T-helper 17 cell (primary cell): ENCODE measurements around the gene PCSK1N. TPM values are rescaled to one million over a fixed set of nuclear protein-coding genes. Genes with fewer than 3 reads are reported as not detected.

Experiments used
- ATAC-seq: fragments of 150-1000 bp; cut with Tn5 transposase; 2 replicates; pipeline ENCODE4 v1.10.0; 2021; ENCODE audit warnings: mild to moderate bottlenecking, moderate library complexity
- DNase-seq, 3 donors: peaks; one replicate each; pipeline versions ENCODE4 v3.0.0 to v3.0.0-alpha.2; 2020 to 2021
- H3K9me3 ChIP-seq: one replicate; pipeline ENCODE4 v1.7.0; 2013; ENCODE audit warnings: low read length, mild to moderate bottlenecking; ENCODE audit not compliant: control insufficient read depth, poor library complexity, severe bottlenecking
- H3K27ac Mint-ChIP-seq: one replicate; pipeline ENCODE4 v1.8.0; 2022; ENCODE audit warnings: mild to moderate bottlenecking, moderate library complexity, mixed read lengths
- H3K27me3 Mint-ChIP-seq: one replicate; pipeline ENCODE4 v1.8.0; 2022; ENCODE audit warnings: mixed read lengths
- H3K36me3 Mint-ChIP-seq: one replicate; pipeline ENCODE4 v1.8.0; 2022; ENCODE audit warnings: low read depth, mixed read lengths
- H3K4me1 Mint-ChIP-seq: one replicate; pipeline ENCODE4 v1.8.0; 2022; ENCODE audit warnings: mild to moderate bottlenecking, mixed read lengths
- H3K4me3 Mint-ChIP-seq: one replicate; pipeline ENCODE4 v1.8.0; 2022; ENCODE audit warnings: mild to moderate bottlenecking, moderate library complexity, mixed read lengths
- total RNA-seq, 4 donors: library from RNA in 2 of 4; stranded (reverse) in 2 of 4; gene quantifications; one replicate each; pipeline ENCODE4 v1.2.3 and lab custom pipeline; 2022 to 2026

PCSK1N gene
- total RNA-seq, 2 donors from 2014 or later = 9.6 to 14.2 TPM

DNA sequence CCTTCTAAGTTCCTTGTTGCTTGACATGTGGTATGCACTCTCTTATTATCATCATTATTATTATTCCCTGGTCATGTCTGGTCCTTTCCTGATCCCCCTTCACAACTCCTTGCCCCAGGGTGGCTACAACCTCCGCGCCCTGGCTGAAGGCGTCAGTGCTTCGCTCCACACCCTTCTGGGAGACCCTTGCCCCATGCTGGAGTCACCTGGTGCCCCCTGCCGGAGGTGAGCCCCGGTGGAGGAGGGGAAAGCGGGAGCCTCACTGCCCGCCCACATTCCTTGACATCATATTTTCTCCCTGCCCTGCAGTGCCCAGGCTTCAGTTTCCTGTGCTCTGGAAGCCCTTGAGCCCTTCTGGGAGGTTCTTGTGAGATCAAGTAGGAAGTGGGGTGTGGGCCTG, 20.1 kb downstream of the PCSK1N start:
- no peak for ATAC-seq

GRCh38 chrX:48814722-48815121, 20.7 kb downstream of the PCSK1N start:
- Mint-ChIP-seq H3K27me3 (no peaks in the 10 kb centered on the region), H3K27ac (no peak overlapping the region), H3K36me3 (peaks cover 6% of the 10 kb centered on the region), H3K4me1 (no peaks in the 10 kb centered on the region), H3K4me3 (no peak overlapping the region)
- no peaks in the 10 kb centered on the region for H3K9me3 ChIP-seq
- DNase-seq (no peak), ATAC-seq (no peak)

More for the DNA sequence above, 20.1 kb downstream of the PCSK1N start:
- Mint-ChIP-seq H3K27ac (no peak overlapping the region), H3K4me1 (no peaks in the 10 kb centered on the region), H3K4me3 (no peak overlapping the region), H3K27me3 (no peaks in the 10 kb centered on the region), H3K36me3 (peaks cover 8% of the 10 kb centered on the region)
- no peaks in the 10 kb centered on the region for H3K9me3 ChIP-seq
- no peak for DNase-seq

GRCh38 chrX:48813644-48814043, 21.8 kb downstream of the PCSK1N start:
- no peak for ATAC-seq
- H3K4me3 Mint-ChIP-seq = no peak overlapping the region
- no peak for DNase-seq

GRCh38 chrX:48806081-48806480, 29.3 kb downstream of the PCSK1N start:
- H3K9me3 ChIP-seq = no peaks in the 10 kb centered on the region
- no peaks in the 10 kb centered on the region for H3K36me3 Mint-ChIP-seq
- no peak for DNase-seq
- no peak for ATAC-seq
- no peak overlapping the region for H3K27ac Mint-ChIP-seq
- peaks cover 10% of the 10 kb centered on the region for H3K4me1 Mint-ChIP-seq
- H3K4me3 Mint-ChIP-seq = no peak overlapping the region
- H3K27me3 Mint-ChIP-seq = no peaks in the 10 kb centered on the region

More at GRCh38 chrX:48813644-48814043, 21.8 kb downstream of the PCSK1N start:
- Mint-ChIP-seq H3K4me1 (no peaks in the 10 kb centered on the region), H3K27ac (no peak overlapping the region), H3K36me3 (peaks cover 5% of the 10 kb centered on the region), H3K27me3 (no peaks in the 10 kb centered on the region)
- H3K9me3 ChIP-seq = no peaks in the 10 kb centered on the region

- Mint-ChIP-seq H3K27me3 (no peaks in the 10 kb centered on the region), H3K36me3 (no peaks in the 10 kb centered on the region), H3K27ac (peak overlapping the region; percentile 98), H3K4me3 (no peak overlapping the region), H3K4me1 (peaks cover 16% of the 10 kb centered on the region)
- ATAC-seq = no peak
- no peaks in the 10 kb centered on the region for H3K9me3 ChIP-seq
- DNase-seq = no peak
Observed at GRCh38 chrX:48802905-48803200, 32.6 kb downstream of the PCSK1N start.

GRCh38 chrX:48802089-48802904, 33.1 kb downstream of the PCSK1N start:
- H3K27me3 Mint-ChIP-seq = no peaks in the 10 kb centered on the region
- H3K9me3 ChIP-seq = no peaks in the 10 kb centered on the region
- H3K4me1 Mint-ChIP-seq = peaks cover 16% of the 10 kb centered on the region
- H3K36me3 Mint-ChIP-seq = no peaks in the 10 kb centered on the region
- H3K27ac Mint-ChIP-seq = peak overlapping the region; percentile 98
- peak overlapping the region; percentile 97 for H3K4me3 Mint-ChIP-seq
- ATAC-seq = peak; percentile 3
- DNase-seq = peak in 2 of 3 donors; percentile 37 to 50

DNA sequence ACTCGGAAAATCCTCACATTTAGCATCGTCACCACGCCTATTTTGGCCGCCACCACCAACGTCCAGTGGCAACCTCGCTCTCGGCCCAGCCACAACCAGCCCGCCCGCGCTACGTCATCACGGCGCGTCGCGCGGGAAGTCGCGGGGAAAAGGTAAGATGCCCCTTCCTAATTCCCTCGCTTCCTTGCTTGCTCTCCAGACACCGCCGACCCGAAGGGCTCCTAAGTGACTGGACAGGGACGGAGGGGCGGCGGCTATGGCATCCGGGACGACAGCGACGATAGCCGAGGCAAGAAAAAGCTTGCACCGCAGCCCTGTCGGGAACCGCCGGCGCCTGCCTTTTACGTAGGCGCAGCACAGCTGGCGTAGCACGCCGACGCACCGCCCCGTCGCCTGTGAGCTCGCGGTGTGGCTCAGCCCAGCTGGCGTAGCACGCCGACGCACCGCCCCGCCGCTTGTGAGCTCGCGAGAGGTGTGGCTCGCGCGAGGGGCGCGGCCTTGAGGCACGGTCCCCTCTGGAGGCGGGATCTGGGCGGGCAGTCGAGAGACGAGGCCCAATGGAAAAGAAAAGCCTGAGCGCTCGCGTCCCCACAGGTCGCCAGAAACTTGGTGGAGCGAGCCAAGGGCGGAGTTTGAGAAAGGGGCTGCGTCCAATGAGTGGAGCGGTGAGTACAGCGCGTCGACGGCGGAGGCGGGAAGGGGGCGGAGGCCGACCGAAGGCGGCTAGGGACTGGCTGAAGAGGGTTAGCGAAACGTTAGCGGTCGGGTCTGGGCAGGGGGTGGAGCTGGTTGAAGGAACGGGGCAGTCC, 33.9 kb downstream of the PCSK1N start, which contains the start of gene HDAC6:
Gene HDAC6 (plus strand): TSS at position 788 of the 809 bp plus-strand sequence. CDS start 626 bp downstream, outside the sequence.
- Mint-ChIP-seq H3K27me3 (no peaks in the 10 kb centered on the region), H3K36me3 (no peaks in the 10 kb centered on the region), H3K4me3 (peak within 1 kb of the TSS; percentile 97), H3K27ac (peak within 1 kb of the TSS; percentile 98), H3K4me1 (peaks cover 16% of the 10 kb centered on the region)
- DNase-seq (peak; percentile 87 to 94 (median 90)), ATAC-seq (peak; percentile 86)
- H3K9me3 ChIP-seq = no peaks in the 10 kb centered on the region

DNA sequence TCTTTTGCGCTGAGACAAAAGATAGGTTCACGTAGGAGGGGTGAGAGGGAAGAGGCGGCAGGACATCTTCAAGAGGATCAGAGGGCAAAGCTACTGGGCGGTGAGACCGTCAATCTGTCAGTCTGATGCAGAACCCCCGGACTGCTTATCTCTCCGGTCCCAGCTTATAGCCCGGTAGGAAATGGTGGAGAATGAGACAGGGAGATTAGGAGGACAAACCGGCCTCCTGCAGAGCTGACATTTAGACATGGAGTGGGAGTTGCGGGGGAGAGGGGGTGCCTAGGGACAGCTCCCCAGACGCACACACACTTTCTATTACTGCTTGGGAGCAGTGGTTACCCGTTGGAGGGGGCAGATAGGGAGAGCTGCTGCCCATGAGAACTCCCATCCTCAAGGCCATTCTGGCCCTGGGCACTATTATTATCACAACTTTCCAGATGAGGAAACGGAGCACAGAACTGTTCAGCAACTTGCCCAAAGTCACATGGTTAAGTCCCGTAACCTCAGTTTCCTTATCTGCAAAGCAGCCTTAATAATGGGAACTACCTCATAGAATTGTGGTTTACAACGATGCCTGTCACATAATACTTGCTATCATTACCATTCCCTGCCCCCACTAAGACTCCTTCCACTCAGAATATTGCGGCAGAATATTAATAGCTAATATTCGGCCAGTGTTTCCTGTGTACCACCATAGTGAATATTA, 34.7 kb downstream of the PCSK1N start:
- Mint-ChIP-seq H3K4me3 (peak overlapping the region; percentile 97), H3K4me1 (peaks cover 15% of the 10 kb centered on the region), H3K27me3 (no peaks in the 10 kb centered on the region), H3K27ac (peak overlapping the region; percentile 98), H3K36me3 (no peaks in the 10 kb centered on the region)
- H3K9me3 ChIP-seq = no peaks in the 10 kb centered on the region
- DNase-seq (no peak), ATAC-seq (no peak)

GRCh38 chrX:48798318-48798717, 37.1 kb downstream of the PCSK1N start:
- ATAC-seq (no peak), DNase-seq (no peak)
- no peak overlapping the region for H3K27ac Mint-ChIP-seq
- no peaks in the 10 kb centered on the region for H3K9me3 ChIP-seq
- H3K4me1 Mint-ChIP-seq = peaks cover 10% of the 10 kb centered on the region
- no peak overlapping the region for H3K4me3 Mint-ChIP-seq
- H3K27me3 Mint-ChIP-seq = no peaks in the 10 kb centered on the region
- H3K36me3 Mint-ChIP-seq = no peaks in the 10 kb centered on the region

GRCh38 chrX:48794911-48795515, 40.4 kb downstream of the PCSK1N start:
- H3K36me3 Mint-ChIP-seq = no peaks in the 10 kb centered on the region
- H3K27me3 Mint-ChIP-seq = no peaks in the 10 kb centered on the region
- H3K9me3 ChIP-seq = no peaks in the 10 kb centered on the region
- no peak overlapping the region for H3K4me3 Mint-ChIP-seq
- H3K4me1 Mint-ChIP-seq = peaks cover 3% of the 10 kb centered on the region
- no peak overlapping the region for H3K27ac Mint-ChIP-seq
- ATAC-seq (no peak), DNase-seq (no peak)

DNA sequence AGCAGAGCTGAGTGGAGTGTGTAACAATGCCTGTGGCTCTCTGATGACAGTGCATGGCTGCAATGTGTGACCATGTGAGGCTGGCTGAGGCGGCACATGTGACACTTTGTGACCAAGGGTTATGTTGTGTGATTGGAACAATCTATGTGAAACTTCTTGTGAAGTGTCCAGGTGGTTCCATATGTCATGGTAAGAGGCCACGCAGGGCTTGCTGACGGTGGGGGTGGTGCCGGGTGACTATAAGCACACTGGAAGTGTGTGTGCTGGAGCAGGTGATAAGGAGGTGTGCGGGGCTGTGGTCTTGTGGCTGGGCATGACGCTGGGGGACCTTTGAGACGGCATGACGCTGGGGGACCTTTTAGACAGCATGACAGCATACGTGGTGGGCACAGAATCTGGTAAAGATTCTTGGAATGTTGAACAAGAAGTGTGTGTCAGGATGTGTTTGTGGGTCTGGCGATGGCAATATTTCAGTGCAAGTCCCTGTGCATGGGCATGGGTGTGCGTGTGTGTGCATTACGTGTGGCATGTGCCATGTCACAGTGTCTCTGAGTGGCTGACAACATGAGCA, 41.0 kb downstream of the PCSK1N start:
- Mint-ChIP-seq H3K4me1 (peaks cover 9% of the 10 kb centered on the region), H3K27ac (no peak overlapping the region), H3K27me3 (no peaks in the 10 kb centered on the region), H3K36me3 (no peaks in the 10 kb centered on the region), H3K4me3 (no peak overlapping the region)
- DNase-seq = no peak
- H3K9me3 ChIP-seq = no peaks in the 10 kb centered on the region
- ATAC-seq = no peak

GRCh38 chrX:48793935-48794334, 41.5 kb downstream of the PCSK1N start:
- H3K9me3 ChIP-seq = no peaks in the 10 kb centered on the region
- Mint-ChIP-seq H3K27me3 (no peaks in the 10 kb centered on the region), H3K4me3 (no peak overlapping the region), H3K4me1 (peaks cover 9% of the 10 kb centered on the region), H3K27ac (no peak overlapping the region), H3K36me3 (no peaks in the 10 kb centered on the region)
- no peak for DNase-seq
- no peak for ATAC-seq
